HepG2 (cell line): ENCODE results near the gene CDC42EP1. TPM values are rescaled to one million over a fixed set of nuclear protein-coding genes. Genes with fewer than 3 reads are reported as not detected.

Experiments
- BRD4 ChIP-seq: sonication (generic); formaldehyde crosslinking; IDR thresholded peaks from 2 replicates; pipeline ENCODE4 v1.4.0; 2020; ENCODE audit warnings: missing genetic modification reagents
- EZH2 ChIP-seq: conservative IDR thresholded peaks from 2 replicates; pipeline ENCODE4 v1.6.1; 2012; ENCODE audit warnings: mild to moderate bottlenecking, low read depth, low read length, moderate library complexity
- FOXC1 ChIP-seq: sonication (generic); formaldehyde crosslinking; IDR thresholded peaks from 2 replicates; pipeline ENCODE4 v1.8.0; 2022; ENCODE audit warnings: mild to moderate bottlenecking, missing genetic modification reagents, borderline replicate concordance
- GATAD2A ChIP-seq: IDR thresholded peaks from 2 replicates; pipeline ENCODE4 v1.6.1; 2016
- GMEB1 ChIP-seq: sonication (generic); formaldehyde crosslinking; IDR thresholded peaks from 2 replicates; pipeline ENCODE4 v1.5.1; 2020; ENCODE audit warnings: missing genetic modification reagents, mild to moderate bottlenecking, borderline replicate concordance
- HNRNPLL ChIP-seq: fragments of 200-400 bp; formaldehyde crosslinking; IDR thresholded peaks from 2 replicates; pipeline ENCODE4 v1.6.1; 2017; ENCODE audit warnings: mild to moderate bottlenecking, low read depth, low read length; ENCODE audit not compliant: poor library complexity, severe bottlenecking
- HOXA3 ChIP-seq: sonication (generic); formaldehyde crosslinking; IDR thresholded peaks from 2 replicates; pipeline ENCODE4 v1.5.0; 2020; ENCODE audit warnings: missing genetic modification reagents
- JDP2 ChIP-seq: sonication (generic); formaldehyde crosslinking; IDR thresholded peaks from 2 replicates; pipeline ENCODE4 v1.8.1; 2022; ENCODE audit warnings: missing genetic modification reagents, borderline replicate concordance
- KLF11 ChIP-seq: IDR thresholded peaks from 2 replicates; pipeline ENCODE4 v1.6.1; 2016; ENCODE audit warnings: missing compliant biosample characterization
- MBD4 ChIP-seq: IDR thresholded peaks from 2 replicates; pipeline ENCODE4 v1.6.1; 2012; ENCODE audit warnings: low read length, inconsistent platforms, borderline replicate concordance
- MXD3 ChIP-seq: IDR thresholded peaks from 2 replicates; pipeline ENCODE4 v1.6.1; 2016; ENCODE audit warnings: mild to moderate bottlenecking, missing biosample characterization, missing genetic modification reagents
- MYNN ChIP-seq: sonication (generic); formaldehyde crosslinking; IDR thresholded peaks from 2 replicates; pipeline ENCODE4 v1.4.0; 2020; ENCODE audit warnings: mild to moderate bottlenecking, low read depth, missing genetic modification reagents
- PHF8 ChIP-seq: sonication (generic); formaldehyde crosslinking; IDR thresholded peaks from 2 replicates; pipeline ENCODE4 v1.5.0; 2020; ENCODE audit warnings: missing genetic modification reagents
- PITX1 ChIP-seq: sonication (generic); formaldehyde crosslinking; IDR thresholded peaks from 2 replicates; pipeline ENCODE4 v1.5.1; 2020; ENCODE audit warnings: mild to moderate bottlenecking, missing genetic modification reagents
- SATB2 ChIP-seq: sonication (generic); formaldehyde crosslinking; IDR thresholded peaks from 2 replicates; pipeline ENCODE4 v1.5.0; 2020; ENCODE audit warnings: missing genetic modification reagents
- SOX6 ChIP-seq, 2 experiments: fragments of 450-650 bp in 1 of 2; sonication (generic) in 1 of 2; formaldehyde crosslinking in 1 of 2; IDR thresholded peaks; 2 replicates each; pipeline versions ENCODE4 v1.4.0 to v1.6.1; 2017 to 2020; ENCODE audit warnings: antibody characterized with exemption in 1 of 2, mild to moderate bottlenecking in 1 of 2, missing genetic modification reagents in 1 of 2
- SRY ChIP-seq: sonication (generic); formaldehyde crosslinking; IDR thresholded peaks from 2 replicates; pipeline ENCODE4 v1.8.0; 2022; ENCODE audit warnings: mild to moderate bottlenecking, missing genetic modification reagents
- TBX3 ChIP-seq: fragments of 450-650 bp; IDR thresholded peaks from 2 replicates; pipeline ENCODE4 v1.6.1; 2017; ENCODE audit warnings: antibody characterized with exemption, mild to moderate bottlenecking, inconsistent platforms, borderline replicate concordance
- TGIF2 ChIP-seq: IDR thresholded peaks from 2 replicates; pipeline ENCODE4 v1.6.1; 2016; ENCODE audit warnings: control low read depth, missing compliant biosample characterization
- THAP11 ChIP-seq: IDR thresholded peaks from 2 replicates; pipeline ENCODE4 v1.6.1; 2016; ENCODE audit warnings: missing biosample characterization, missing genetic modification reagents
- TMF1 ChIP-seq: sonication (generic); formaldehyde crosslinking; IDR thresholded peaks from 2 replicates; pipeline ENCODE4 v1.8.1; 2022; ENCODE audit warnings: low read depth, missing genetic modification reagents
- ZIK1 ChIP-seq: sonication (generic); formaldehyde crosslinking; IDR thresholded peaks from 2 replicates; pipeline ENCODE4 v1.5.0; 2020; ENCODE audit warnings: mild to moderate bottlenecking, low read depth, missing genetic modification reagents, borderline replicate concordance
- ZNF30 ChIP-seq: sonication (generic); formaldehyde crosslinking; IDR thresholded peaks from 2 replicates; pipeline ENCODE4 v1.5.0; 2020; ENCODE audit warnings: mild to moderate bottlenecking, missing genetic modification reagents
- ZNF331 ChIP-seq: sonication (generic); formaldehyde crosslinking; IDR thresholded peaks from 2 replicates; pipeline ENCODE4 v1.4.0; 2020; ENCODE audit warnings: missing genetic modification reagents
- ZNF431 ChIP-seq: sonication (generic); formaldehyde crosslinking; IDR thresholded peaks from 2 replicates; pipeline ENCODE4 v1.9.0; 2022; ENCODE audit warnings: missing genetic modification reagents, low read depth, mild to moderate bottlenecking, borderline replicate concordance
- ZNF501 ChIP-seq: sonication (generic); formaldehyde crosslinking; IDR thresholded peaks from 2 replicates; pipeline ENCODE4 v1.5.1; 2020; ENCODE audit warnings: mild to moderate bottlenecking, moderate library complexity, missing genetic modification reagents
- ZNF788 ChIP-seq: sonication (generic); formaldehyde crosslinking; IDR thresholded peaks from 2 replicates; pipeline ENCODE4 v1.5.0; 2020; ENCODE audit warnings: mild to moderate bottlenecking, missing genetic modification reagents, borderline replicate concordance
- ZNF883 ChIP-seq: sonication (generic); formaldehyde crosslinking; IDR thresholded peaks from 2 replicates; pipeline ENCODE4 v1.5.1; 2020; ENCODE audit warnings: mild to moderate bottlenecking, missing genetic modification reagents; ENCODE audit errors: not compliant biosample characterization
- polyA plus RNA-seq, 8 experiments: library from polyadenylated mRNA; depleted of rRNA in 3 of 8; stranded (reverse) in 7 of 8; unstranded in 1 of 8; fragments of >200 nt; fragmentation: Illumina TruSeq in 4 of 8; extraction: Trizol in 4 of 8; gene quantifications; 2 replicates each; pipeline versions ENCODE4 v1.2.1 to v1.2.3, GENCODE V29; 2011 to 2016; ENCODE audit warnings: low read depth in 4 of 8, missing spikeins in 1 of 8, mixed read lengths in 1 of 8; ENCODE audit not compliant: insufficient read depth in 1 of 8
- total RNA-seq, 5 experiments: library from RNA; depleted of rRNA; stranded (reverse); fragments of >200 nt; fragmentation: Illumina TruSeq; extraction: Trizol; gene quantifications; 2 replicates each; pipeline ENCODE4 v1.2.3, GENCODE V29; 2016; ENCODE audit warnings: low read depth in 1 of 5

The CDC42EP1 gene
- total and polyA plus RNA-seq, 2 of the 13 experiments (the other 11 are each of a cell fraction or from before 2014, with no cell fraction given) = 17.1 to 29.5 TPM

GRCh38 chr22:37561212-37562048 is 1.1 kb downstream of the CDC42EP1 start (continued):
- TF ChIP-seq ZNF788 (CRISPR knock-in tag) = no peak; the same call in 1 of the 2 replicates
- TF ChIP-seq JDP2 = no peak
- TF ChIP-seq MYNN (CRISPR knock-in tag) = no peak
- peak; percentile 66 for TF ChIP-seq PHF8 (CRISPR knock-in tag)
- TF ChIP-seq SOX6 (IDR thresholded peaks at IDR 0.05) = no peak
- peak; percentile 85 for TF ChIP-seq SOX6 (CRISPR knock-in tag; IDR thresholded peaks at IDR 0.05)
- peak; percentile 69; the same call in 1 of the 2 replicates for TF ChIP-seq ZNF501 (CRISPR knock-in tag)
- no peak for TF ChIP-seq ZNF431
- TF ChIP-seq GATAD2A (CRISPR knock-in tag) = peak; percentile 94
- no peak for TF ChIP-seq ZNF30 (CRISPR knock-in tag)
- TF ChIP-seq SATB2 (CRISPR knock-in tag) = peak; percentile 77; the same call in 1 of the 2 replicates
- peak; percentile 83 for TF ChIP-seq TGIF2 (CRISPR knock-in tag)
- peak; percentile 71 for TF ChIP-seq ZNF883 (CRISPR knock-in tag)
- TF ChIP-seq TBX3 = peak; percentile 25; the same call in 1 of the 2 replicates
- no peak for TF ChIP-seq EZH2
- no peak; the same call in none of the 2 replicates for TF ChIP-seq MXD3 (CRISPR knock-in tag)
- TF ChIP-seq HOXA3 (CRISPR knock-in tag) = peak; percentile 91
- TF ChIP-seq HNRNPLL = peak; percentile 50
- TF ChIP-seq KLF11 (CRISPR knock-in tag) = 0 out of 2 replicates have a peak, but pooled peaks have one; percentile 56
- peak; percentile 88; the same call in 1 of the 2 replicates for TF ChIP-seq FOXC1
- peak; percentile 33; the same call in 1 of the 2 replicates for TF ChIP-seq GMEB1
- no peak for TF ChIP-seq SRY (CRISPR knock-in tag)
- peak; percentile 90 for TF ChIP-seq BRD4 (CRISPR knock-in tag)
- no peak for TF ChIP-seq ZIK1 (CRISPR knock-in tag)
- TF ChIP-seq TMF1 = no peak
- TF ChIP-seq PITX1 (CRISPR knock-in tag) = no peak
- peak; percentile 88 for TF ChIP-seq ZNF331
- TF ChIP-seq MBD4 = no peak
- TF ChIP-seq THAP11 = peak; percentile 72
